RPMI7951 (cell line): Measurements from ENCODE around the gene MIGA1. TPM values are rescaled to one million over a fixed set of nuclear protein-coding genes. Genes with fewer than 3 reads are reported as not detected.

ENCODE experiments used
- DNase-seq: peaks from one replicate; pipeline ENCODE4 v3.0.0-alpha.2; 2012; ENCODE audit warnings: low read depth
- total RNA-seq: library from RNA; depleted of rRNA; stranded (reverse); fragments of >200 nt; shearing (Covaris generic); gene quantifications from 2 replicates; pipeline ENCODE4 v1.2.3, GENCODE V29; 2014

MIGA1 gene
- total RNA-seq, 1 experiment from 2014 or later, result 11.1 TPM

GRCh38 chr1:77847621-77848080, 68.2 kb downstream of the MIGA1 start:
- no peak for DNase-seq

- no peak for DNase-seq
These were observed 70.6 kb downstream of the MIGA1 start for GRCh38 chr1:77850082-77850481.

- no peak for DNase-seq
These were observed 78.1 kb downstream of the MIGA1 start for GRCh38 chr1:77857552-77857951.

GRCh38 chr1:77858725-77859124, 79.3 kb downstream of the MIGA1 start:
- DNase-seq, result no peak

GRCh38 chr1:77859248-77859647, 79.8 kb downstream of the MIGA1 start:
- DNase-seq, result no peak

GRCh38 chr1:77866296-77866695, 86.8 kb downstream of the MIGA1 start:
- DNase-seq, result peak; percentile 79

- no peak for DNase-seq
These were observed 93.2 kb downstream of the MIGA1 start for GRCh38 chr1:77872645-77873044.

- no peak for DNase-seq
These were observed 94.0 kb downstream of the MIGA1 start for GRCh38 chr1:77873461-77873860.

- DNase-seq, result peak; percentile 93
These were observed 95.5 kb downstream of the MIGA1 start for GRCh38 chr1:77874804-77875445.

GRCh38 chr1:77876884-77877283, 97.4 kb downstream of the MIGA1 start:
- DNase-seq, result peak; percentile 24

GRCh38 chr1:77881061-77881460, 101.6 kb downstream of the MIGA1 start:
- DNase-seq, result no peak

- no peak for DNase-seq
These were observed 103.0 kb downstream of the MIGA1 start for GRCh38 chr1:77882411-77882810.

- DNase-seq, result peak; percentile 80
These were observed 108.8 kb downstream of the MIGA1 start, which contains the start of gene NEXN for GRCh38 chr1:77888081-77888780. NEXN (plus strand) TSS chr1:77888624; CDS start chr1:77916107, 27,483 bp downstream.

- peak; percentile 55 for DNase-seq
These were observed 109.6 kb downstream of the MIGA1 start for GRCh38 chr1:77888781-77889642.

- DNase-seq, result peak; percentile 61
These were observed 110.2 kb downstream of the MIGA1 start for GRCh38 chr1:77889671-77890070.

- no peak for DNase-seq
These were observed 111.8 kb downstream of the MIGA1 start for GRCh38 chr1:77891200-77891599.

- peak; percentile 5 for DNase-seq
These were observed 120.3 kb downstream of the MIGA1 start for GRCh38 chr1:77899647-77900320.

- DNase-seq, result peak; percentile 57
These were observed 121.3 kb downstream of the MIGA1 start for GRCh38 chr1:77900687-77901293.

GRCh38 chr1:77905603-77906002, 126.2 kb downstream of the MIGA1 start:
- no peak for DNase-seq

- DNase-seq, result no peak
These were observed 126.6 kb downstream of the MIGA1 start for GRCh38 chr1:77906019-77906545.

GRCh38 chr1:77906624-77907023, 127.2 kb downstream of the MIGA1 start:
- DNase-seq, result no peak
